NCI-H2107 (cell line): ENCODE measurements around the gene PTPRE.

Source experiments
- DNase-seq: peaks from one replicate; lab custom pipeline; 2025; lab: John Stamatoyannopoulos, UW

PTPRE gene

DNA sequence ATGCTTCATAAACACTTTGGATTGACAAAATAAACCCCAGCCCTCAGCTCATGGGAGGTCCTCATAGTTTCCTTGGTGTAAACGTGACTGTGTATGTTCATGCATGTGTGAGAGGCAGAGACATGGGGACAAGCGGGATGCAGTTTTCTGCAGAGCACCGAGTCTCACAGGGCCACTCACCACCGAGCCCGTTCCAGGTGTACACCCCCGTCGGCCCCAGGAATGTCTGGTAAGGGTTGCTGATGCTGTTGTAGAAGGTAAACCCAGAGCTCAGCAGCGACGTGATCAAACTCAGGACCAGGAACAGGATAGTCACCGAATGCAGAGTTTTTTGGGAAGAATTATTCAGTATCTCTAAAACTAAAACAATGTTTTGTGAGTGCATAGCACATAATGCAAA lies 23.4 kb upstream of the PTPRE start:
- no peak for DNase-seq

GRCh38 chr10:127884501-127884900 lies 22.4 kb upstream of the PTPRE start:
- no peak for DNase-seq

- no peak for DNase-seq
Measured at GRCh38 chr10:127886371-127887051, 20.4 kb upstream of the PTPRE start.

DNA sequence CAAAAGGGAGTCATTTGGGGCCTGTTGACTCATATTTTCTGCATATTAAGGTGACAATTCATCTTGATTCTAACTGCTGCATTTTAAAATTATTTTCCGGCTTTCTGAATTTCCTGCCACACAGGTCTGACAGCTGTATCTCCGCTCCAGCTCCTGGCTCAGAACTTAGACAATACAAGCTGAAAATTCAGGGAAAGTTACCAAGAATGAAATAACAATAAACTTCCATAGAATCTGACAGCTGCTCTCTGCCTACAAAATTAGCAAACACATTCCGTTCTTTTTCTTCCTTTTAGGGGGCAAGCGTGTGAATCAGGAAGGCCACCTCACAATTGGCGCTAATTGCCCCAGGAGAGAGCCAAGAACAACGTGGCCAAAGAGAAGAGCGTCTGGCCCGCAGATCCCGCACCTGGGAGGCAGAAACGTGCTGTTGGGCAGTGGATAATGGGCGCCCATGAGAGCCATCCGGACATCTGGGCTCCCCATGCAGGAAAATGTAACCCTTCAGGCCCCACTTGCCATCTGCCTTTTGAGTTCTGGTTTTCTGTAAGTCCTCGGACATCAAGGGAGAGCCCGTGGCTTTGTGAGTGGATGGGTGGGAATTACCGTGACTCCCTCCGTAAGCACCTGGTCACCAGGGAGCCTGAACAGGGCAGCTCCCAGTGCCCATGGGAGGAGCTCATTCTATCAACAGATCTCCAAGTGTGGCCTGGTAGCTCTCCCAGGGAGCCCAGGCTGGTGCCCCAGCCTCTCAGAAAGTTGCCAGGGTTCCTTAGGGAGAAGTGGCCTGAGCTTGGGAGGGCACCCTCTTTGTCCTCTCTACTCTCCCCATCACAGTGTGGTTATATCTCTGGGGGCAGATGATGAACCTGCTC lies 19.1 kb upstream of the PTPRE start:
- DNase-seq = no peak

GRCh38 chr10:127888521-127889312 lies 18.2 kb upstream of the PTPRE start:
- DNase-seq = no peak

DNA sequence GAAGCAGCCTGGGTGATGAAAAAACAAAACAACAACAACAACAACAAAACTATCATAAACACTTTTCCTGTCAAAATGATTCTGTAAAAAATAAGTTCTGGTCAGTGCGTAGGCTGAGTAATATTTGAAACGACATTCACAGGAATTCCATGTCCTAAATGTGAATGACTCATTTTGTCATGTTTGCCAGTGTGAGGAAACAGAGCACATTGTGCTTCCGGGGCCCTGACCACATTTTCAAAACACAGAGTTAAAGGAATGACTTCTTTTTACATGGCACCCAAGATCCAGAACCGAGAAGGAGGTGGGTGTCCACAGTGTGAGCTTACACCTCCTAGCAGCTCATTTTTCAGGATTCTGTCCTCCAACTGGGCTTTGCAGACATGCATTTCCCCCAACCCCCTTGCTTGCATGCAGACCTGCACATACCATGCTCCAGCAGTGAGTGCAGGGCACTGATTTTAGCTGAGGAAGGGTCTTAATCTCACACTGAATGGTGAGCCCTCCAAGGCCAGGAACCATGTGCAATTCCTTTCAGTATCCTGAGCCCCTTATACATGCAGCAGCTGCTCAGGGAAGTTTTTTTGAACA lies 17.2 kb upstream of the PTPRE start:
- no peak for DNase-seq

DNA sequence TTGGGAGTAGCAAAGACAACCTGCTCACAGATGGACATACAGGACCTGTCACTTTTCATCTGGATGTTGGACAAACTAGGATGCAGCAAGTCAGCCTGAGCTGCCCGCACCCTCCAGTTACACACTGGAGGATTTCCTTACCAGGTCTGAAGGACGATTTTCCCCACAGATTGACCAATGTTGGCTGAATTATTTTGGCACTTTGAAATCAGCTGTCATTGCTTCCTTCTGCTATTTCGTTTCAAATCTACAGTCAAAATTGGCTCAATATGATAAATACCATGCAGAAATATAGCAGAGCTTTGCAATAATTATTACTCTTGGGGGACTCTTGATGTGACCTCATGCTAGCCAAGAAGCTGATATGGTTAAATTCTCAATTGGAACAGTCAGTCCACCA lies 16.7 kb upstream of the PTPRE start:
- DNase-seq = no peak

GRCh38 chr10:127890832-127891334 lies 16.0 kb upstream of the PTPRE start:
- no peak for DNase-seq

- no peak for DNase-seq
Measured at GRCh38 chr10:127892743-127893142, 14.2 kb upstream of the PTPRE start, which contains the start of gene CLRN3. Gene CLRN3 (minus strand): TSS chr10:127892941. CDS start chr10:127892784, 157 bp downstream.

- DNase-seq = no peak
Measured at GRCh38 chr10:127894146-127894545, 12.8 kb upstream of the PTPRE start.

DNA sequence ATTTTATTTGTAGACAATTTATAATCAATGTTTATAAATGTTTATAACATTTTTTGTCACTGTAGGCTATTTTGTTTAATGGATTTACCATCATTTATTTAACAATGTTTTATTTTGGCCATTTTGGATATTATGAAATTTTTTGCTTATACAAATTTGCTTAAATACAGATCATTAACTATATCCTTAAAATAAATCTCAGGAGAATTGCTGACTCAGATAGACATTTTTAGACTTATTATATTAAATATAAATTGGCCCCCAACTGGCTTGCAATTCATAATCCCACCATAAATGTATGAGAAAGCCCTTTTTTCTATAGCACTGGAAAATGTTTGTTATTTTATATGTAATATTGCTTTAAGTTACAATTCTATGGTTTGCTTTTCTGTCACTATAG lies 10.3 kb upstream of the PTPRE start:
- DNase-seq = no peak

- DNase-seq = no peak
Measured at GRCh38 chr10:127897177-127897576, 9.7 kb upstream of the PTPRE start.

GRCh38 chr10:127899766-127900387 lies 7.0 kb upstream of the PTPRE start:
- DNase-seq = no peak

DNA sequence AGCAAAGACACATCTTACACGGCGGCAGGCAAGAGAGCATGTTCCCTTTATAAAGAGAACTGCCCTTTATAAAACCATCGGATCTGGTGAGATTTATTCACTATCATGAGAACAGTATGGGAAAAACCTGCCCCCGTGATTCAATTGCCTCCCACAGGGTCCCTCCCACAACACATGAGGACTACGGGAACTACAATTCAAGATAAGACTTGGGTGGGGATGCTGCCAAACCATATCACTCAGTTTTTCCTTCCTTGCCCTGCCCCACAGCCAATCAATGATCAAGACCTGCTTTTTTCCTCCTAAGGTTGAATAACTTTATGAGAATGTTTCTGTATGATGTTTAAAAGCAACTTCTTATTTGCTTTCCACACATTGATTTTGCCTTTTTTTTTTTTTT lies 3.1 kb upstream of the PTPRE start:
- no peak for DNase-seq

DNA sequence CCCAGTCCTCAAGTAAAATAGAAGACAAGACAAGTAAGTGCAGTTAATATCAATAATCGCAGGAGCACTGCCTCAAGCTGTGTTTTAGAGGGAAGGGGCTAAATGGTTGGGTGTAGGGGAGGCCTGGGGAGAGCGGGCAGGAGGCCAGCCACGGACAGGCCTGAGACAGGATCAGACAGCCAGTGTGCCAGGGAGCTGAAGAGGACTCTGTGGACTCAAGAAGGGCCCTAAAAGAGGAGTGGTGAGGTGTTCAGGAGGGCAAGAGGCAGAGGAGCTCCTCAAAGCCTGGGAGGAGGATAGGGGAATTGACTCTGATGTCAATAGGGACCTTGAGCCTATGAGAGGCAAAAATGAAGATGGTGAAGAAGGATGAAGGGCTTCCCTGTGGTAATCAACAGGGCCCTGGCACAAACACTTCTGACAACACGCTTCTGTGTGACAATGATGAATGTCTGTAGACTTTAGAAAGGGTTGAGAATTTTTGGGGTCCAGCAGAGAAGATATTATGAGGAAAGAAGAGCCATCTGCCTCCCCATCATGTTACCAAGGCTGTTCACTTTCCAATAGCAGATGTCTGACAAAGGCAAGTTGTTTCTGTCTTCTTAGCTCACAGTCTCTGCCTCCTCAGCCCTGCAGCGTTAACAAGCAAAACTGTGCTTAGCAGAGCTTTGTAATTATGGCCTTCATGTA lies 2.4 kb upstream of the PTPRE start:
- no peak for DNase-seq

- DNase-seq = no peak
Measured at GRCh38 chr10:127905001-127905847, 1.7 kb upstream of the PTPRE start.

DNA sequence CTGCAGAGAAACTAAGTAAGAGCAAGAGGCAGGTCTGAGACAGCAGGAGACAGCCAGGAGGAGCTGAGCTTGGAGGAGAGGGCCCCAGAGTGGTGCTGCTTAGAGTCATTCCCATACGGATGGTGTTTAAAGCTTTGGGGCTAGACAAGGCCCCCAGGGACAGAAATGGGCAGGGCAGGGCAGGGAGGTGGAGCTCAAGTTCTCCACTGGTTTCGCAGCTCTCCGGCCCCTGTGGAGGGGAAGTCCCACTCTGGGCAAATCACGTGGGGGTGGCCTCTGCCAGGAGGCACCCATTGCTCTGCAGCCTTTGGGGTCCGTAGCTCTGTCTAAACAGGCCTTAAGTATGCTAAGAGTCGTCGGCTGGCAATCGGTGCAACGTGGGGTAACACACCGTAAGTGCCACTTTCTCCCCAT lies 1.0 kb upstream of the PTPRE start:
- no peak for DNase-seq

GRCh38 chr10:127907411-127908105 lies 655 bp downstream of the PTPRE start:
- no peak for DNase-seq
